Endothelial cell of umbilical vein (primary cell): ENCODE measurements around the gene CDC42.

Experiments used
- EZH2 ChIP-seq: IDR thresholded peaks from 2 replicates; pipeline ENCODE4 v1.6.1; 2012; ENCODE audit warnings: borderline replicate concordance, low read depth, mild to moderate bottlenecking, moderate library complexity, low read length, inconsistent platforms; ENCODE audit not compliant: severe bottlenecking
- POLR2AphosphoS5 ChIP-seq: IDR thresholded peaks from 2 replicates; pipeline ENCODE4 v1.6.1; 2012; ENCODE audit warnings: low read depth, mild to moderate bottlenecking, control low read depth, low read length, moderate library complexity; ENCODE audit not compliant: insufficient read depth
- TF ChIP-seq, protein P1 (sequence below), 2 donors: IDR thresholded peaks; 1 replicate in 1 of 2; 2 replicates in 1 of 2; pipeline ENCODE4 v1.5.1; 2011; ENCODE audit warnings: low read length in 2 of 2, mild to moderate bottlenecking in 2 of 2, moderate library complexity in 2 of 2, control low read depth in 1 of 2, inconsistent platforms in 1 of 2, low read depth in 1 of 2; ENCODE audit not compliant: insufficient read depth in 1 of 2; ENCODE audit errors: extremely low read depth in 1 of 2

- TF ChIP-seq, protein P1, sequence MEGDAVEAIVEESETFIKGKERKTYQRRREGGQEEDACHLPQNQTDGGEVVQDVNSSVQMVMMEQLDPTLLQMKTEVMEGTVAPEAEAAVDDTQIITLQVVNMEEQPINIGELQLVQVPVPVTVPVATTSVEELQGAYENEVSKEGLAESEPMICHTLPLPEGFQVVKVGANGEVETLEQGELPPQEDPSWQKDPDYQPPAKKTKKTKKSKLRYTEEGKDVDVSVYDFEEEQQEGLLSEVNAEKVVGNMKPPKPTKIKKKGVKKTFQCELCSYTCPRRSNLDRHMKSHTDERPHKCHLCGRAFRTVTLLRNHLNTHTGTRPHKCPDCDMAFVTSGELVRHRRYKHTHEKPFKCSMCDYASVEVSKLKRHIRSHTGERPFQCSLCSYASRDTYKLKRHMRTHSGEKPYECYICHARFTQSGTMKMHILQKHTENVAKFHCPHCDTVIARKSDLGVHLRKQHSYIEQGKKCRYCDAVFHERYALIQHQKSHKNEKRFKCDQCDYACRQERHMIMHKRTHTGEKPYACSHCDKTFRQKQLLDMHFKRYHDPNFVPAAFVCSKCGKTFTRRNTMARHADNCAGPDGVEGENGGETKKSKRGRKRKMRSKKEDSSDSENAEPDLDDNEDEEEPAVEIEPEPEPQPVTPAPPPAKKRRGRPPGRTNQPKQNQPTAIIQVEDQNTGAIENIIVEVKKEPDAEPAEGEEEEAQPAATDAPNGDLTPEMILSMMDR (IDR thresholded peaks at IDR 0.05; ENCODE audit: extremely low read depth in 1 of 2, insufficient read depth in 1 of 2, low read depth in 1 of 2, low read length in 2 of 2): no peak
- no peak for TF ChIP-seq EZH2
- no peak for TF ChIP-seq POLR2AphosphoS5
Measured at GRCh38 chr1:22050330-22050729, 2.2 kb upstream of the CDC42 start.
